Bronchial epithelial cell (primary cell): ENCODE measurements around the gene MAP3K15. TPM values are rescaled to one million over a fixed set of nuclear protein-coding genes. Genes with fewer than 3 reads are reported as not detected.

Experiments
- DNase-seq: peaks from one replicate; pipeline ENCODE4 v3.0.0-alpha.2; 2010; ENCODE audit warnings: low read depth
- FAIRE-seq: peaks from 2 replicates; lab custom pipeline; 2011; peaks lifted over from hg19 to GRCh38; lab: Jason Lieb, UNC
- H3K27me3 ChIP-seq: 2 replicates; pipeline ENCODE4 v1.5.1; 2011; ENCODE audit warnings: low read length; ENCODE audit not compliant: control insufficient read depth, insufficient read depth
- H3K36me3 ChIP-seq: 2 replicates; pipeline ENCODE4 v1.5.1; 2011; ENCODE audit warnings: low read length; ENCODE audit not compliant: control insufficient read depth, insufficient read depth
- H3K4me3 ChIP-seq: 2 replicates; pipeline ENCODE4 v1.5.1; 2011; ENCODE audit warnings: mild to moderate bottlenecking, low read depth, low read length, control low read depth
- total RNA-seq: library from RNA; depleted of rRNA; stranded (reverse); fragments of >200 nt; gene quantifications from 2 replicates; pipeline ENCODE4 v1.2.1, GENCODE V29; 2014
- TF ChIP-seq, protein P1 (sequence below): IDR thresholded peaks from 2 replicates; pipeline ENCODE4 v1.5.1; 2011; ENCODE audit warnings: mild to moderate bottlenecking, moderate library complexity, low read length, control low read depth, inconsistent platforms; ENCODE audit not compliant: insufficient read depth, severe bottlenecking

Gene MAP3K15
- total RNA-seq, 1 donor from 2014 or later, result under 0.01 TPM

DNA sequence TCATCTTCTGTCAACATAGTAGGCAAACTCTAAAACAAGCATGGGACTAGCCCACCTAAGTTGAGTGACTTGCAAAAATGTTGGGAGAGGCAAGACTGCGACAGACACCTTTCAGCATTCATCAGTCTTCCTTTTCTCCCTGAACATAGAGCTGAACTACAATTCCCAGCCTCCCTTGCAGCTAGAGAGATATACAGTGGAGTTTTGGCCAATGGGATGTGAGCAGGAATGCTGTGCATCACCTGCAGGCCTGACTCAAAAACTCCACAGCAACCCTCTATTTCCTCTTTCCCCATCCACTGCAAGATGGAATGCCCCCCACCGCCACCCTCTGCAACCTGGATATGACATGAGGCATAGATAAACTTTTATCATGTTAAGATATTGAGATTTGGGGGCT is 105.0 kb downstream of the MAP3K15 start:
- peak; percentile 5 for DNase-seq
- TF ChIP-seq, protein P1, sequence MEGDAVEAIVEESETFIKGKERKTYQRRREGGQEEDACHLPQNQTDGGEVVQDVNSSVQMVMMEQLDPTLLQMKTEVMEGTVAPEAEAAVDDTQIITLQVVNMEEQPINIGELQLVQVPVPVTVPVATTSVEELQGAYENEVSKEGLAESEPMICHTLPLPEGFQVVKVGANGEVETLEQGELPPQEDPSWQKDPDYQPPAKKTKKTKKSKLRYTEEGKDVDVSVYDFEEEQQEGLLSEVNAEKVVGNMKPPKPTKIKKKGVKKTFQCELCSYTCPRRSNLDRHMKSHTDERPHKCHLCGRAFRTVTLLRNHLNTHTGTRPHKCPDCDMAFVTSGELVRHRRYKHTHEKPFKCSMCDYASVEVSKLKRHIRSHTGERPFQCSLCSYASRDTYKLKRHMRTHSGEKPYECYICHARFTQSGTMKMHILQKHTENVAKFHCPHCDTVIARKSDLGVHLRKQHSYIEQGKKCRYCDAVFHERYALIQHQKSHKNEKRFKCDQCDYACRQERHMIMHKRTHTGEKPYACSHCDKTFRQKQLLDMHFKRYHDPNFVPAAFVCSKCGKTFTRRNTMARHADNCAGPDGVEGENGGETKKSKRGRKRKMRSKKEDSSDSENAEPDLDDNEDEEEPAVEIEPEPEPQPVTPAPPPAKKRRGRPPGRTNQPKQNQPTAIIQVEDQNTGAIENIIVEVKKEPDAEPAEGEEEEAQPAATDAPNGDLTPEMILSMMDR, result no peak
- no peaks in the 10 kb centered on the region for H3K36me3 ChIP-seq
- FAIRE-seq, result no peak
- no peaks in the 10 kb centered on the region for H3K27me3 ChIP-seq
- no peak overlapping the region for H3K4me3 ChIP-seq

DNA sequence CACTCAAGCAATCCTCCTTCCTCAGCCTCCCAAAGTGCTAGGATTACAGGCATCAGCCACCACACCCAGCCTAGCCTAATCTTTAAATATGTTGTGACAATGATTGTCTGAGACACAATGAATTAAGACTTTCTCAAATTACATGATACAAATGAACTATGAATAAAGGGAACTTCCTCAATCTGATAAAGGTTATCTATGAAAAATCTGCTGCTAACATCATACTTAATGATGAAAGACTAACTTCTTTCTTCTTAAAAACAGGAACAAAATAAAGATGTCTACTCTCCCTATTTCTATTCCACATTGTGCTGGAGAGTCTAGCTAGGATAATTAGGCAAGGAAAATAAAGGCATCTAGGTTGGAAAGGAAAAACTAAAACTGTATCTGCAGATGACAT is 111.6 kb downstream of the MAP3K15 start:
- Histone ChIP-seq H3K36me3 (no peaks in the 10 kb centered on the region), H3K4me3 (no peak overlapping the region), H3K27me3 (no peaks in the 10 kb centered on the region)
- FAIRE-seq, result no peak
- no peak for DNase-seq
- TF ChIP-seq, protein P1, result no peak

DNA sequence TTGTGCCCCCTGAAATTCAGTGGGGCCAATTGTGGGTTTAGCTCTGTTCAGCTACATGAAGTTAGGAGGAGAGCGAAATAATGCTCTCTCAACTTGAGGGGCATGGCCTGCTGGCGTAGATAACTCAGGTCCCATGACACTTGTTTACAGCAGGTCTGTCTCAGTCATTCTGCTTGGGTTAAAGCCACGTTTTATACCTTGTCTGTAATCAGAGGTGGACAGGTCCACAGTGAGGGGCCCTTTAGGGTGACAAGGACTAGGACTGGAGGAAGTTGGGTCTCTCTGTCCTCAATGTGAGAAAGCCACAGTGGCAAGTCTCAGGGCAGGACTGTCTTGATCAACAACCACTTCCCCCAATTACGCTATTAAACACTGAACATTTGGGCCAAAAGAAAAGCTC is 122.6 kb downstream of the MAP3K15 start:
- DNase-seq (no peak), FAIRE-seq (no peak)
- H3K4me3 ChIP-seq, result no peak overlapping the region
- TF ChIP-seq, protein P1, result no peak
- H3K36me3 ChIP-seq, result no peaks in the 10 kb centered on the region
- no peaks in the 10 kb centered on the region for H3K27me3 ChIP-seq

DNA sequence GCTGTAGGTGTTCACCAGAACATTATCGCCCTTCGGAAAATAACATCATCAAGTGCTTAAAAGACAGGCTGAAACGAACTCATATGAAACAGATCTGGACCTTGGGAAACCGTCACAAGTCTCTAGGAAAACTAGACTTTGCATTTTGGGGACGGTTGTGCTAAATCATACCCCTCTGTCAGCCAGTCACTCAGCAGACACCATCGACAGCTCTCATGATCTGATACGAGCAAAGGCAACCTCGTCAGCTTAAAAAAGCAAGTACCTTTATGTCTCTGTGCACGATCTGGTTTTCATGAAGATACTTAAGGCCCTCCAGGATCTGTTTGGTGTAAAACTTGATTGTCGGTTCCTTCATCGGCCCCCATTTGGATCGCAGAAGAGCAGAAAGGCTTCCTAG is 123.2 kb downstream of the MAP3K15 start:
- FAIRE-seq, result peak; percentile 60

DNA sequence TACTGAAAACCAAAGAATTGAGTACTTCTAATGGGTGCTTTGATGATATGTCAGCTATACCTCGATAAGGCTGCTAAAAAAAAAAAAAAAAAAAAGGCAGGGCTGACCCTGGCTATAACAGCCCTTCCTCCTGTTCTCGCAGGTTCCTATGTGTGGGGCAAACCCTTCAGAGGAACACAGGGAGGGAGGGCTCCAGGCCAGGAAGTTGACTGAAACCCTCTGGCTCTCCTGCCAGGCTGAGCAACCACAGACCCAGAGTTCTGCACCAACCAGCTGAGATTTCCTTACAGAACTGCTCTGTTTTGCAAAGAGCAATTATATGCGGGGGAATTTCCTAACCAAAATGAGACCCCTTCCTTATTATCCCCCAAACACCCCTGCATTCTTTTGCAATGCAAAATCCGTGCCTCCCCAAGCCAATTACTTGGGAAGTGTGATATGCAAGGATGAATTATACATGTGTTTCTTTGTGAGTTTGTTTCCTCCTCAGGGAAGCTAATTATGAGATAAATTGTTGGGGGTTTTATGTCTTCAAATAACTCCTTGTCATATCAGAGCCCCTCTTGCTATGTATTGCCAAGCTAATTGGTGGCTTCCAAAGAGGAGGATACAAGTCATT is 126.0 kb downstream of the MAP3K15 start:
- FAIRE-seq, result no peak
- Histone ChIP-seq H3K4me3 (no peak overlapping the region), H3K27me3 (no peaks in the 10 kb centered on the region), H3K36me3 (no peaks in the 10 kb centered on the region)
- DNase-seq, result peak; percentile 5
- TF ChIP-seq, protein P1, result no peak

More for the DNA sequence above, 123.2 kb downstream of the MAP3K15 start:
- no peaks in the 10 kb centered on the region for H3K36me3 ChIP-seq
- no peak overlapping the region for H3K4me3 ChIP-seq
- no peak for DNase-seq
- no peaks in the 10 kb centered on the region for H3K27me3 ChIP-seq
- TF ChIP-seq, protein P1, result no peak

DNA sequence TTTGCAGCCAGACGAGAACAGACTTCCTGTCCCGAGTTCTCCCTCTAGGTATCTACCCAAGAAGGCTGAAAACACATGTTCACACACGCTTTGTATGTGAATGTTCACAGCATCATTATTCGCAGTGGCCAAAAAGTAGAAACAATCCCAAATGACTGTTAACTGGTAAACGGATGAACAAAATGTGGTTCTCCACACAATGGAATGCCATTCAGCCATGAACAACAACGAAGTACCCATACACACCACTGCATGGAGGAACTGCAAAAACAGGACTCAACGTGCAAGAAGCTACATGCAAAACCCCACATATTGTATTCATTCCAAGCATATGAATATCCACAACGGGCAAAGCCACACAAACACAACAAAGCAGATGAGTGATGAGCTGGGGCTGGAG is 126.6 kb downstream of the MAP3K15 start:
- peak; percentile 75 for DNase-seq
- no peak for FAIRE-seq
- TF ChIP-seq, protein P1, result no peak

More for the DNA sequence above, 126.6 kb downstream of the MAP3K15 start:
- Histone ChIP-seq H3K36me3 (no peaks in the 10 kb centered on the region), H3K4me3 (no peak overlapping the region), H3K27me3 (no peaks in the 10 kb centered on the region)
